ENCODE measurements around the gene ANKRD29.
"Not testable (repeated sequence)": the region's sequence is repeated elsewhere in the genome, so short reads cannot be mapped to it uniquely, and the experiment has no call there.

Gene ANKRD29

DNA sequence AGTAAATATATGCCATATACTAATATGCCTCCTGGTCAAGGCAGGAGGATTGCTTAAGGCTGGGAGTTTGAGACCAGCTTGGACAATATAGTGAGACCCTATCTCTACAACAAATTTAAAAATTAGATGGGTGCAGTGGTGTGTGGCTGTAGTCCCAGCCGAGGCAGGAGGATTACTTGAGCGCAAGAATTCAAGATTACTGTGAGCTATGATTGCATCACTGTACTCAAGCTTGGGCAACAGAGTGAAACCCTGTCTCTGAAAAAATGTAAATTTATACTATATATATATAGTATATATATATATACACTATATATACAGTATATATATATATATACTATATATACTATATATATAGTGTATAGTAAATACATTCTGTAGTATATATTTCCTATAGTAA lies 46.5 kb downstream of the ANKRD29 start:
- DNase-seq (ENCODE audit: low spot score): no peak

DNA sequence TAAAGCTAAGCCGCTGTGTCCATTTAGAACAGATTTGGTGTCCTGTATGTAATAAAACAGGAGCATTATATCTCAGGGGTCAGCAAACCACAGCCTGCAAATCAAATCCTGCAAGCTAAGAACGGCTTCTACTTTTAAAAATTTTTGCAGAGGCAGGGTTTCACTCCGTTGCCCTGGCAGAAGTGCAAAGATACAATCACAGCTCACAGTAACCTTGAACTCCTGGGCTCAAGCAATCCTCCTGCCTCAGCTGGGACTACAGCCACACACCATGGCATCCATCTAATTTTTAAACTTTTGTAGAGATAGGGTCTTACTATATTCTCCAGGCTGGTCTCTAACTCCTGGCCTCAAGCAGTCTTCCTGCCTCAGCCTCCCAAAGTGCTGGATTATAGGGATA lies 47.8 kb downstream of the ANKRD29 start:
- DNase-seq (ENCODE audit: low spot score): no peak

GRCh38 chr18:23614413-23614812 lies 48.3 kb downstream of the ANKRD29 start:
- no peak for DNase-seq (ENCODE audit: low spot score)

GRCh38 chr18:23613091-23613475 lies 49.6 kb downstream of the ANKRD29 start:
- not testable (repeated sequence) for DNase-seq (ENCODE audit: low spot score)

GRCh38 chr18:23612434-23613090 lies 50.1 kb downstream of the ANKRD29 start:
- no peak for DNase-seq (ENCODE audit: low spot score)

GRCh38 chr18:23609390-23610023 lies 53.2 kb downstream of the ANKRD29 start:
- no peak for DNase-seq (ENCODE audit: low spot score)

DNA sequence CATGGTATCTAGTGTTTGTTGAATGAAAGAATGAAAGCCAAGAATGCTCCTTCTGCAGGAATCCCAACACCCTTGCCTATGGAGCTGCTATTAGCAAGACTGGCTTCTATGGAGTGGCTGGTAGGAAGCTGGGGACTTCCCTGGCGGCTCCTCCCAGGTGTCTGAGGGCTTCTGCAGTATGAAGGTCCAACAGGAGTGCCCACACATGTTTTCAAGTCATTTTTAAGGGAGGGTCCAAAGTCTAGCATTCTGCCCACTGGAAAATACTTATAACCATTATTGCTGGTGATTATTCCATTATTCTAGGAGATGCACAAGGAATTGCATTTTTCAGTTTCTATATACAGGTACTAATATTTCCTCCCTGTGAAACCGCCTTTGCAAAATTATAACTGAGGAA lies 54.5 kb downstream of the ANKRD29 start:
- no peak for DNase-seq (ENCODE audit: low spot score)

- no peak for DNase-seq (ENCODE audit: low spot score)
Measured at GRCh38 chr18:23605941-23606340, 56.8 kb downstream of the ANKRD29 start.

GRCh38 chr18:23599809-23600208 lies 62.9 kb downstream of the ANKRD29 start:
- no peak for DNase-seq (ENCODE audit: low spot score)

DNA sequence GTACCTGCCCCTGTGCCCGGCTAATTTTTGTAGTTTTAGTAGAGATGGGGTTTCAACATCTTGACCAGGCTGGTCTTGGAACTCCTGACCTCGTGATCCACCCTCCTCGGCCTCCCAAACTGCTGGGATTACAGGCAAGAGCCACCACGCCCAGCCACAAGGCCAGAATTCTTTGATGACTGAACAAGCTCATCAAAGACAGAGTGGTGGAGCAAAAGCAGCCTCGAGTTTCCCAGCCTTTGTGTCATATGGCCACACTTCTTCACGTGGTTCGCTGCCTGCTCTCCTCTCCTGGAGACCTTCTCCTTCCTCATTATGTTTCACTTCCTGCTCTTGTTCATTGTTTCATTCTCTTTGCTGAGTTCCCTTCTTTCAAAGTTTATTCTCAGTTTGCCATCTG lies 66.5 kb downstream of the ANKRD29 start:
- DNase-seq (ENCODE audit: low spot score): no peak

GRCh38 chr18:23595591-23595990 lies 67.1 kb downstream of the ANKRD29 start:
- DNase-seq (ENCODE audit: low spot score): no peak

DNA sequence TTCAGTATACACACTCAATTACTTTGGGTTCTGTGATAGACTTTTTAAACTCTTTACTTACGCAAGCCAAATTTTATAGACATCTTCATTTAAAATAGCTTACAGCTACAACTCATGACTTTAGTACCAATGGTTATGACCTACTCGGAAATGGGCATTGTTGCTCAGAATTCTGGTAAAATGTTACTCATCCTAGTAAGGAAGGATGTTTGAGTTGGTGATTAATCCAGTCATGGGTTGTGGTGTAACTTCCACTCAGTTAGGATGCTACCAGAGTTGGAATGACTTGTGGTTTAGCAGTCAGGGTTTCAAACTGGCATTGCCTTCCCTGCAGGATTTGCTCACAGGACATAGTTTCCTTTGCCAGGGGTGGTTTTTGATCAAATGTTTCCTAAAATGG lies 69.0 kb downstream of the ANKRD29 start:
- no peak for DNase-seq (ENCODE audit: low spot score)

DNA sequence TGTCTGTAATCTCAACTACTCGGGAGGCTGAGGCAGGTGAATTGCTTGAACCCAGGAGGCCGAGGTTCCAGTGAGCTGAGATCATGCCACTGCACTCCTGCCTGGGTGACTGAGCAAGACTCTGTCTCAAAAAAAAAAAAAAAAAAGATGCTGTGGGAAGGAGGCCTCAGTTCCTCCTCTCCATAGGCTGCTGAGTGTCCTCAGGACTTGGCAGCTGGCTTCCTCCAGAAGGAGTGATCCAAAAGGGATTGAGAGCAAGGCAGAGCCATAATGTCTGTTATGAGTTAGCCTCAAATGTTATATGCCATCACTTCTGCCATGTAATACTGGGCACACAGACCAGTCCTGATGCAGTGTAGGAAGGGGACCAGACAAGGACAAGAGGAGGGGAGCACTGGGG lies 69.8 kb downstream of the ANKRD29 start:
- no peak for DNase-seq (ENCODE audit: low spot score)

- DNase-seq (ENCODE audit: low spot score): no peak
Measured at GRCh38 chr18:23591011-23591410, 71.7 kb downstream of the ANKRD29 start.

- no peak for DNase-seq (ENCODE audit: low spot score)
Measured at GRCh38 chr18:23588836-23589560, 73.7 kb downstream of the ANKRD29 start.

- DNase-seq (ENCODE audit: low spot score): no peak
Measured at GRCh38 chr18:23587220-23587642, 75.5 kb downstream of the ANKRD29 start.

DNA sequence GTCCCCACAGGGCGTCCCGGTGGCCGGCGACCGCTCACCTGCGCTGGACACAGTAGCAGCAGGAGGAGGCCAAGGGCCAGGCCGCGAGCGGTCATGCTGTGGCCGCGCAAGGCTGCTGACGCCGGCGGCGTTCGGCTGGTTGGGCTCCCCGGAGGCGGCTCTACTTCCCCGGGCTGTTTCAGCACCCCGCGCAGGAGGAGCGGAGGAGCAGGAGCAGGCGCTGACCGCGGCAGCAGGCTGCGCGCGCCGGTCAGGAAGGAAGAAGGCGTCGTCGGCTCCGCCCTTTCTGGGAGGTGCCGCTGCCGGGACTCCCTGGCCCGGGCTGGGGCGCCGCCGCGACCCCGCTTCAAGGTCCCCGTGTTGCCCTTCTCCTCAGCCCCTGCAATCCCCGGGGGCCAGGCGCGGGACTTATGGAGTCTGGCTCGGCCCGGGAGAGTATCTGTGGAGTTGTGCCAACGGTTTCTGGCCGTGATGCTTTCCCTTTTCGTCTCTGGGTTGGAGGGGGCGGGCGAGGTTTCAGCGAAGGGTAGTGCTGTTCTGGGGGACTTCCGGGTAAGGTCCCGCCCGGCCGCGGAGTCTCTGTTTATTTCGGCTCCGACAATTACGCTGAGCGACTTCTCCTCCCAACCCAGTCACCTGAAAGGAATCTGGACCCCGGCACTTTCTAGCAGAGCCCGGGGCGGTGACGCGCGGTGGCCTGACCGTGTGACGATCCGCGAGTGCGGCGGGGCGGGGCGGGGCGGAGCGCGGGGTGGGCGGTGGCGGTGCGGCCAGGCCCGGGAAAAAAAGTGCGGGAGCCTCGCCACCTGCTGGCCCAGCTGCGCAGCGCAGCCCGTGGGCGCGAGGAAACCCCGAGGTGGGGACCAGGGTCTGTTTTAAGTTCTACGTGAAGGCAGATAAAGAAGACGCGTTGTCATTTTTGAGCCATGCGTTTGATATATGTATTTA lies 76.2 kb downstream of the ANKRD29 start, which contains the start of gene NPC1:
NPC1 (minus strand) TSS at position 258 of the 948 bp plus-strand sequence; CDS start at position 95, 163 bp downstream.
- DNase-seq (ENCODE audit: low spot score): peak; percentile 99

GRCh38 chr18:23585897-23586248 lies 76.8 kb downstream of the ANKRD29 start:
- no peak for DNase-seq (ENCODE audit: low spot score)

- no peak for DNase-seq (ENCODE audit: low spot score)
Measured at GRCh38 chr18:23585007-23585871, 77.5 kb downstream of the ANKRD29 start.

- no peak for DNase-seq (ENCODE audit: low spot score)
Measured at GRCh38 chr18:23584019-23584983, 78.4 kb downstream of the ANKRD29 start.

Measured in D341Med (cell line).